ENCODE measurements around the gene SLIT1.

DNA sequence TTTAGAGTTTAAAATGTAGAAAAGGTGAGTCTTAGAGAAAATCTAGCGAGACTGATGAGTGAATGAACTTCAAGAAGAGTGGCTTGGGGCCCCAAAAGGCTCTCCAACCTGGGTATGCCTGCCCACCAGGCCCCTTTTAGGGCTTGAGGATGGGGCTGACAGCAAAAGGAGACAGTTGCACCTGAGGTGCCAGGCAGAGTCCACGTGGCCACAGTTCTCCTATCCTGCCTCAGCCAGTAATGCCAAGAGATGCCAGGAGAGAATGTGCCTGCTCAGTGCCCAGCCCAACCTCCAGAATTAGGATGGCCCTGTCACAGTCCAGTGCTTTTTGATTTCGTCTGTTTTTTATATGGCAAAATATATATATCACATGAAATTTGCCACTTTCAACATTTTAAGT is 156.5 kb downstream of the SLIT1 start:
- no peak for TF ChIP-seq CTCF (IDR thresholded peaks at IDR 0.05)
- TF ChIP-seq POLR2A (IDR thresholded peaks at IDR 0.05), result no peak

Data from thyroid gland (tissue), 4 donors.